ENCODE results near the gene TMSB4X. TPM values are rescaled to one million over a fixed set of nuclear protein-coding genes. Genes with fewer than 3 reads are reported as not detected.

The TMSB4X gene
- polyA plus RNA-seq, 1 of the 3 experiments (the other 2 are of a cell fraction), result 4,830 TPM

DNA sequence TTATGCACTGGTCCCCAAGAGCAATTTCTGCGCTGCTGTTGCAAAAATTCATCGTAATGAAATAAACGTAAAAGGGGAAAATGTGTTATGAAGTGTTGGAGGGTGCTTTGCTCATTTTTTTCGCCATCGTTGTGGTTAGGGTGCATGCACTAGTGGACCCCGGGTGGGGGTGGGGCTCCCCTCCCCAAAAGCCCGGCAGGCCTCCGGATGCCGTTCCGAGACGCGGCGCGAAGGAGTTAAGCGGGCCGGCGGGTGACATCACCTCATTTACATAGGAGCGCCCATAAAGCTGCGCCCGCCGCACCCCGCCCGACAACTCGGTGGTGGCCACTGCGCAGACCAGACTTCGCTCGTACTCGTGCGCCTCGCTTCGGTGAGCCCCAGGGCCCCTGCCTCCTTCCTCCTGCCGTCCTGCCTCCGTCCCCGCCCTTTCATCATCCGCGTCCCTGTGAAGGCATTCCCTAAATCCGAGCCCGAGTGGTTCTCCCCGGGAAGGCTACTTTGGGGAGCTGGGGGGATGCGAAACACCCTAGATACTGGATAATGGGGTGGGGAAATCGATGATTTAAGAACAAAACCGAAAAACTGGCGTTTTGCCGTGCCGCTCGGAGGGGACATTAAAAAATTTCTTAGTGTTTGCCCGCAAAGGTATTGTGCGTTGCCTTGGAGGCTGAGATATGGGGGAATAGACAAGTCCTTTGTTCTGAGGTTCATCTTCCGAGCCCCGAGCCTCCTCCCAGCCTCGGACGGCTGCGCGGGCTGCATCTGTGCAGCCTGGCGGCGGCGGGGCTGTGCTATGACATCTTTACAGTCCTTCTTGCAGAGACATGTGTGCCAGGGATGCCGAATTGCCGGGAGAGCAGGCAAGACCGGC lies at the start of gene TMSB4X (continued):
- TF ChIP-seq GABPA (IDR thresholded peaks at IDR 0.05; ENCODE audit: low read depth) (no peak), RCOR1 (IDR thresholded peaks at IDR 0.05; ENCODE audit: low read length) (no peak), POLR2AphosphoS5 (IDR thresholded peaks at IDR 0.05; ENCODE audit: low read depth, low read length) (peak; percentile 100)
- TF ChIP-seq, protein P1, sequence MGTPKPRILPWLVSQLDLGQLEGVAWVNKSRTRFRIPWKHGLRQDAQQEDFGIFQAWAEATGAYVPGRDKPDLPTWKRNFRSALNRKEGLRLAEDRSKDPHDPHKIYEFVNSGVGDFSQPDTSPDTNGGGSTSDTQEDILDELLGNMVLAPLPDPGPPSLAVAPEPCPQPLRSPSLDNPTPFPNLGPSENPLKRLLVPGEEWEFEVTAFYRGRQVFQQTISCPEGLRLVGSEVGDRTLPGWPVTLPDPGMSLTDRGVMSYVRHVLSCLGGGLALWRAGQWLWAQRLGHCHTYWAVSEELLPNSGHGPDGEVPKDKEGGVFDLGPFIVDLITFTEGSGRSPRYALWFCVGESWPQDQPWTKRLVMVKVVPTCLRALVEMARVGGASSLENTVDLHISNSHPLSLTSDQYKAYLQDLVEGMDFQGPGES (IDR thresholded peaks at IDR 0.05; ENCODE audit: low read depth, low read length), result no peak

DNA sequence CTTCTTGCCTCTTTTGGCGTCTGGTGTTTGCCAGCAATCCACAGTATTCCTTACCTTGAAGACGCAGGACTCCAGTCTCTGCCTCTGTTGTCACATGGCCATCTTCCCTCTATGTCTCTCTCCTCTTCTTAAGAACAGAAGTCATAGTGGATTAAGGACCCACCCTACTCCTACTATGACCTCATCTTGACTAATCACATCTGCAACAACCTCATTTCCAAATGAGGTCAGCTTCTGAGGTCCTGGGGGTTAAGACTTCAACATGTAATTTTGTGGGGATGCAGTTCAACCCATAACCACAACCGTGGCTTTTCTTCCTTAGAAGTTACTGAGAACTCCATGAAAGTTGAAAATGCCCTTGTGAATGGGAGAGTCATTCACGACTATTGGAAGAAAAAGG lies 45.2 kb upstream of the TMSB4X start:
- POLR2A ChIA-PET, result no interaction called here
- DNase-seq, result no peak
- 37% methylated on average over 4 of the region's 4 CpGs for WGBS (ENCODE audit: low lambda C conversion rate)

DNA sequence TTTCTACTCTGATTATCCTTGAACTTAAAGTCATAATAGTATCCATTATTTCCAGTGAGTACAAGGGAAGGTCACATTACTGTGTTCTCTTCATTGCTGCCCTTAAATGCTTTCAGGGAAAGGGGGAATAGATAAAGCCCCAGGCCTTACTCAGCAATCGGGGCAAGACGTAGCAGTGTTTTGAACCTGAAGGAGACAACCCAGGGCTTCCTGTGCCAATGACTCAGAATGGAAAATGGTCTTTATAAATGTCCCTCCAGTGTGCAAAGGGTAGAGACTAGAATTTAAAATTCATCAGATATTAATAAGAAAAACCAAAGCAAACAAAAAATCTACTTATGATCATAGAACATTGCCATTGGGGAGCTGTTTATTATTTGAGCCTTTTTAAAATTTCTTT lies 44.8 kb upstream of the TMSB4X start:
- WGBS (ENCODE audit: low lambda C conversion rate), result 37% methylated on average over 2 of the region's 2 CpGs
- no peaks in the 10 kb centered on the region for H3K9me2 ChIP-seq
- no peaks in the 10 kb centered on the region for H3K36me3 ChIP-seq (replicated peaks in 1 of 2; ENCODE audit: control insufficient read depth in 1 of 2, insufficient read depth in 2 of 2, low read length in 1 of 2)
- ChIA-PET CTCF (interaction anchor here (1.5 kb wide), 1 partner anchor 16 kb away, joined by 8 read pairs; no protein-coding TSS in a partner anchor), POLR2A (no interaction called here)
- DNase-seq, result no peak
- no peak overlapping the region for H3K27ac ChIP-seq (ENCODE audit: low read depth in 2 of 2, low read length in 1 of 2)
- H3K9ac ChIP-seq, result no peak overlapping the region
- H3K79me2 ChIP-seq (ENCODE audit: insufficient read depth), result no peaks in the 10 kb centered on the region
- H3K4me2 ChIP-seq, result no peak overlapping the region
- H3K4me1 ChIP-seq (ENCODE audit: control insufficient read depth in 1 of 2, insufficient read depth in 2 of 2, low read depth in 1 of 2, low read length in 1 of 2), result no peaks in the 10 kb centered on the region
- H2AFZ ChIP-seq (ENCODE audit: low read depth), result no peak overlapping the region
- H4K20me1 ChIP-seq (ENCODE audit: insufficient read depth), result no peaks in the 10 kb centered on the region
- H3K9me3 ChIP-seq, result no peaks in the 10 kb centered on the region
- no peaks in the 10 kb centered on the region; the same call in 1 of the 2 replicates for H3K27me3 ChIP-seq (ENCODE audit: insufficient read depth)
- no peaks in the 10 kb centered on the region for H3F3A ChIP-seq (replicated peaks; ENCODE audit: insufficient read depth)
- no peak overlapping the region for H3K4me3 ChIP-seq (ENCODE audit: low read depth in 2 of 2, low read length in 1 of 2)
- TF ChIP-seq TEAD4 (IDR thresholded peaks at IDR 0.05; ENCODE audit: borderline replicate concordance, insufficient read depth) (no peak), RCOR1 (IDR thresholded peaks at IDR 0.05; ENCODE audit: low read length) (no peak), CHD2 (IDR thresholded peaks at IDR 0.05; ENCODE audit: low read length, partially characterized antibody) (no peak), SMC3 (IDR thresholded peaks at IDR 0.05; ENCODE audit: low read depth, low read length) (no peak), RAD21 (IDR thresholded peaks at IDR 0.05; ENCODE audit: low read length) (no peak), EP300 (IDR thresholded peaks at IDR 0.05; ENCODE audit: borderline replicate concordance in 1 of 2, low read depth in 1 of 2, low read length in 1 of 2) (no peak), MXI1 (IDR thresholded peaks at IDR 0.05; ENCODE audit: low read depth, low read length) (no peak), GATA2 (CRISPR knock-in tag; IDR thresholded peaks at IDR 0.05) (no peak), GABPA (IDR thresholded peaks at IDR 0.05; ENCODE audit: low read depth) (no peak), JUND (IDR thresholded peaks at IDR 0.05) (no peak), FOXM1 (IDR thresholded peaks at IDR 0.05; ENCODE audit: low read depth) (no peak), FOXJ3 (CRISPR knock-in tag; IDR thresholded peaks at IDR 0.05) (no peak), POLR2AphosphoS5 (IDR thresholded peaks at IDR 0.05; ENCODE audit: low read depth, low read length) (no peak)
- TF ChIP-seq, protein P2, sequence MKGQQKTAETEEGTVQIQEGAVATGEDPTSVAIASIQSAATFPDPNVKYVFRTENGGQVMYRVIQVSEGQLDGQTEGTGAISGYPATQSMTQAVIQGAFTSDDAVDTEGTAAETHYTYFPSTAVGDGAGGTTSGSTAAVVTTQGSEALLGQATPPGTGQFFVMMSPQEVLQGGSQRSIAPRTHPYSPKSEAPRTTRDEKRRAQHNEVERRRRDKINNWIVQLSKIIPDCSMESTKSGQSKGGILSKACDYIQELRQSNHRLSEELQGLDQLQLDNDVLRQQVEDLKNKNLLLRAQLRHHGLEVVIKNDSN (IDR thresholded peaks at IDR 0.05; ENCODE audit: borderline replicate concordance, low read depth), result no peak
- TF ChIP-seq, protein P3, sequence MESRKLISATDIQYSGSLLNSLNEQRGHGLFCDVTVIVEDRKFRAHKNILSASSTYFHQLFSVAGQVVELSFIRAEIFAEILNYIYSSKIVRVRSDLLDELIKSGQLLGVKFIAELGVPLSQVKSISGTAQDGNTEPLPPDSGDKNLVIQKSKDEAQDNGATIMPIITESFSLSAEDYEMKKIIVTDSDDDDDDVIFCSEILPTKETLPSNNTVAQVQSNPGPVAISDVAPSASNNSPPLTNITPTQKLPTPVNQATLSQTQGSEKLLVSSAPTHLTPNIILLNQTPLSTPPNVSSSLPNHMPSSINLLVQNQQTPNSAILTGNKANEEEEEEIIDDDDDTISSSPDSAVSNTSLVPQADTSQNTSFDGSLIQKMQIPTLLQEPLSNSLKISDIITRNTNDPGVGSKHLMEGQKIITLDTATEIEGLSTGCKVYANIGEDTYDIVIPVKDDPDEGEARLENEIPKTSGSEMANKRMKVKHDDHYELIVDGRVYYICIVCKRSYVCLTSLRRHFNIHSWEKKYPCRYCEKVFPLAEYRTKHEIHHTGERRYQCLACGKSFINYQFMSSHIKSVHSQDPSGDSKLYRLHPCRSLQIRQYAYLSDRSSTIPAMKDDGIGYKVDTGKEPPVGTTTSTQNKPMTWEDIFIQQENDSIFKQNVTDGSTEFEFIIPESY (IDR thresholded peaks at IDR 0.05; ENCODE audit: borderline replicate concordance, low read depth), result no peak
- TF ChIP-seq, protein P4, sequence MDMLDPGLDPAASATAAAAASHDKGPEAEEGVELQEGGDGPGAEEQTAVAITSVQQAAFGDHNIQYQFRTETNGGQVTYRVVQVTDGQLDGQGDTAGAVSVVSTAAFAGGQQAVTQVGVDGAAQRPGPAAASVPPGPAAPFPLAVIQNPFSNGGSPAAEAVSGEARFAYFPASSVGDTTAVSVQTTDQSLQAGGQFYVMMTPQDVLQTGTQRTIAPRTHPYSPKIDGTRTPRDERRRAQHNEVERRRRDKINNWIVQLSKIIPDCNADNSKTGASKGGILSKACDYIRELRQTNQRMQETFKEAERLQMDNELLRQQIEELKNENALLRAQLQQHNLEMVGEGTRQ (IDR thresholded peaks at IDR 0.05; ENCODE audit: borderline replicate concordance, low read depth, low read length), result no peak

More for the DNA sequence above, 45.2 kb upstream of the TMSB4X start:
- H3K4me2 ChIP-seq, result no peak overlapping the region
- no peaks in the 10 kb centered on the region for H3K79me2 ChIP-seq (ENCODE audit: insufficient read depth)
- H3K4me1 ChIP-seq (ENCODE audit: control insufficient read depth in 1 of 2, insufficient read depth in 2 of 2, low read depth in 1 of 2, low read length in 1 of 2), result no peaks in the 10 kb centered on the region
- H3K36me3 ChIP-seq (replicated peaks in 1 of 2; ENCODE audit: control insufficient read depth in 1 of 2, insufficient read depth in 2 of 2, low read length in 1 of 2), result no peaks in the 10 kb centered on the region
- H4K20me1 ChIP-seq (ENCODE audit: insufficient read depth), result no peaks in the 10 kb centered on the region
- H3K9me3 ChIP-seq, result no peaks in the 10 kb centered on the region
- H3K27me3 ChIP-seq (ENCODE audit: insufficient read depth), result no peaks in the 10 kb centered on the region; the same call in 1 of the 2 replicates
- no peak overlapping the region for H3K4me3 ChIP-seq (ENCODE audit: low read depth in 2 of 2, low read length in 1 of 2)
- no peak for TF ChIP-seq GATA2 (CRISPR knock-in tag; IDR thresholded peaks at IDR 0.05)
- no peak for TF ChIP-seq EZH2phosphoT487 (IDR thresholded peaks at IDR 0.05; ENCODE audit: borderline replicate concordance, low read depth)
- TF ChIP-seq, protein P5, sequence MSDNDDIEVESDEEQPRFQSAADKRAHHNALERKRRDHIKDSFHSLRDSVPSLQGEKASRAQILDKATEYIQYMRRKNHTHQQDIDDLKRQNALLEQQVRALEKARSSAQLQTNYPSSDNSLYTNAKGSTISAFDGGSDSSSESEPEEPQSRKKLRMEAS (IDR thresholded peaks at IDR 0.05; ENCODE audit: low read depth), result no peak
- no peak overlapping the region for H3K27ac ChIP-seq (ENCODE audit: low read depth in 2 of 2, low read length in 1 of 2)
- H3K9ac ChIP-seq, result no peak overlapping the region
- H3K9me2 ChIP-seq, result no peaks in the 10 kb centered on the region
- CTCF ChIA-PET, result interaction anchor here (1.5 kb wide), 1 partner anchor 16 kb away, joined by 8 read pairs; no protein-coding TSS in a partner anchor
- no peak overlapping the region for H2AFZ ChIP-seq (ENCODE audit: low read depth)
- no peaks in the 10 kb centered on the region for H3F3A ChIP-seq (replicated peaks; ENCODE audit: insufficient read depth)
